GM19468 (cell line): ENCODE results near the gene TMEM247.
"Not testable (repeated sequence)": the region's sequence is repeated elsewhere in the genome, so short reads cannot be mapped to it uniquely, and the experiment has no call there.

ENCODE experiments used
- ATAC-seq: cut with Tn5 transposase; IDR thresholded peaks from one replicate; pipeline ENCODE4 v1.9.1; 2021; ENCODE audit warnings: mild to moderate bottlenecking, moderate library complexity, moderate number of reproducible peaks; ENCODE audit not compliant: unreplicated experiment; ENCODE audit errors: extremely low read depth

Gene TMEM247

DNA sequence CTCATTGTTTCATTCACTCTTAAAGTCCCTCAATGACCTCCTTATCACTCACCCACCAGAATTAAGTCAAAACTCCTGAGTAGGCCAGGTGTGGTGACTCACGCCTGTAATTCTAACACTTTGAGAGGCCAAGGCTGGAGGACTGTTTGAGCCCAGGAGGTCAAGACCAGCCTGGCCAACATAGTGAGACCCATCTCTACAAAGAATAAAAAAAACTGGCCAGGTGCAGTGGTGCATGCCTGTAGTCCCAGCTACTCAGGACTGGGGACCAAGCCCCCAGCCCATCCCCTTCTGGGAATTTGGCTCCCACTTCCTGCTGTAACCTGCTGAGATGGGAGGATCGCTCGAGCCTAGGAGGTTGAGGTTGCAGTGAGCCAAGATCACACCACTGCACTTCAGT lies 28.9 kb downstream of the TMEM247 start:
- no peak for ATAC-seq

DNA sequence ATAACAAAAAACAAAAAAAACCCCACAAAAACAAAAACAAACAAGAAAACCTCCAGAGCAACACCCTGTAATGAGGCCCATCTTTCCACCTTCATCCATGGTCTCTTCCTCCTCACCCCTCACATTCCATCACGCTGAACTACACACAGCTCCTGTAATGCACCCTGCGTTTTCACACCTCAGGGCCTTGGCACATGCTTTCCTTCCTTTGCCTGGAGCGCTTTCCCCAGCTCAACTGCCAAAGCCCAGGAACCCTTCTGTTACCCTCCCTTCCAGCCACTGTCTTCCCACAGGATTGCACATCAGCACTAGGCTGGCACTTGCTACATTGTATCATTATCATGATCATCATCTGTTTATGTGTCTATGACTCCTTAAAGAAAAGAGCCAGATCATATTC lies 29.4 kb downstream of the TMEM247 start:
- no peak for ATAC-seq

DNA sequence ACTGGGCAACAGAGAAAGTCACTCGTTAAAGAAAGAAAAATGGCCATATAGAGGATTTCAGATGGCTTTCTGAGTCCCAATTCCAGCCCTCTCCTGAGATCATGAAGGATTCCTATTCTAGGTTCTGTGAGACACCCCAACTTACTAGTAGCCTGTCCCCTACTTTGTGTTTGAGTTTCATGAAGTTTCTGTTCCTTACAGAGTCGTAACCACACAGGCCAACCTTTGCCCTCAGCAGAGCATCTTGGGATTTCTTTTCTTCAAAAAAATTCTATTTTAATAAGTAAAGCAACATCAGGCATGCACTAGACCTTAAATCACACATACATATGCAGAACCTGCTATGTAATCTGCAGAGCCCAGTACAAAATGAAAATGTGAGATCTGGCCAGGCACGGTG lies 30.4 kb downstream of the TMEM247 start:
- ATAC-seq = no peak

DNA sequence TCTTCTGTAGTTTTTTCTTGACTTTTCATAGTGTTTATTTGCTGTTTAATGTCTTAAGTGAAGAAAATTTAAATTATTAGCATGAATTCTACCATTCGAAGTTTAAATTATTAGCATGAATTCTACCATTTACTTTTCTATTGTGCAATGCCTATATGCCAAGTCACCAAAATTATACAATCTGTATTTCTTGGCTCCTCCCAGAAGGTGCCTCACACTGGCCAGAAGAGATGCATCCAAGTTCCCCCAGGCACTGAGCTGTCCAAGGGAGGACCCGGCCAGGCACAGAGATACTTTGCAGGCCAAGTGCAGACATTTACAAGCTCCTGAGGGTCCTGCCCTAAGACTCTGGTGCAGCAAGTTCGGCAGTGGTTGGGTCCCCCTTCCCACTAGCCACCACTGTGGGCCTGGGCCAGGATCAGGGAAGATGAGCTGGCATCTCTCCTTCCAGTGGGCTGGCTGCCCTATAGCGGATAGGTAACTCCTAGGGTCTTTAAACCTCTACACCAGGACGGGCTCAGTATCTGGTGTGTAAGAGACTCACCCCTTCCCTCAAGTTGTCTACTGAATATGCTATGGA lies 31.3 kb downstream of the TMEM247 start:
- no peak for ATAC-seq

DNA sequence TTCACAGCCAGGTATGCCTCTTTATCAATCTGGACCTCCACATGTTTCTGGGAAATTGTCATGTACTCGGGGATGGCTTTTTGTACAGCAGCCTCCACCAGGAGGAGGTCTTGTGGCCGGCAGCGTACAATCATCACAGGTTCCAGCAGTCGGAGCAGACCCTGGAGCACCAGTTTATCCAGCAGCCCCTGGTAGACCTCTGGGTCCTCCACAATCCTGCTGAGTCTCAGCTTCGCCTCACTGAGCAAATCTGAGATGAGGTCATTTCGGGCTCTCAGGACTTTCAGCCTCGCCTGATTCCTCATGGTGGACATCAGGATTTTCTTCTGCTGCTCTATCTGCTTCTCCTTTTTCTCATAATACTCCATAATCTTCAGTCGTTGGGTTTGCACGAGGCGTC lies 32.8 kb downstream of the TMEM247 start:
- ATAC-seq = no peak

DNA sequence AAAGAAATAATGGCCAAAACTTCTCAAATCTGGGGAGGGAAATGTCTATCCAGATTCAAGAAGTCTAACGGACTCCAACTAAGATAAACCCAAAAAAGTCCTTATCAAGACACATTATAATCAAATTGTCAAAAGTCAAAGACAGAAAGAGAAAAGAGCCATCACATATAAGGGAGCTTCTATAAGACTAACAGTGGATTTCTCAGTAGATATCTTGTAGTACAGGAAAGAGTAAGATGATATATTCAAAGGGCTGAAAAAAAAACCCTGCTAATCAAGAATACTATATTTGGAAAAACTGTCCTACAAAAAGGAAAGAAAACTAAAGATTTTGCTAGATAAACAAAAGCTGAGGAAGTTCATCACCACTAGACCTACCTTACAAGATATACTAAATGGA lies 35.4 kb downstream of the TMEM247 start:
- no peak for ATAC-seq

DNA sequence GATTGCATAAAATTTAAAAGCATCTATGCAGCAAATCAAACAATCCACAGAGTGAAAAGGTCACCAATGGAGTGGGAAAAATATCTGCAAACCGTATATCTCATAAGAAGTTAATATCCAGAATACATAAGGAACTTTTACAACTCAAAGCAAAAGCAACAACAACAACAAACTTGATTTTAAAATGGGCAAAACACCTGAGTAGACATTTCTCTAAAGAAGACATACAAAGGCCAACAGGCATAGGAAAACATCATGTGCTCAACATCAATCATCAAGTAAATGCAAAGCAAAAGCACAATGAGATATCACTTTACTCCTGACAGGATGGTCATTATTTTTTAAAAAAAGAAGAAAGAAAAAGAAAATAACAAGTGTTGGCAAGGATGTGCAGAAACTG lies 38.1 kb downstream of the TMEM247 start:
- no peak for ATAC-seq

DNA sequence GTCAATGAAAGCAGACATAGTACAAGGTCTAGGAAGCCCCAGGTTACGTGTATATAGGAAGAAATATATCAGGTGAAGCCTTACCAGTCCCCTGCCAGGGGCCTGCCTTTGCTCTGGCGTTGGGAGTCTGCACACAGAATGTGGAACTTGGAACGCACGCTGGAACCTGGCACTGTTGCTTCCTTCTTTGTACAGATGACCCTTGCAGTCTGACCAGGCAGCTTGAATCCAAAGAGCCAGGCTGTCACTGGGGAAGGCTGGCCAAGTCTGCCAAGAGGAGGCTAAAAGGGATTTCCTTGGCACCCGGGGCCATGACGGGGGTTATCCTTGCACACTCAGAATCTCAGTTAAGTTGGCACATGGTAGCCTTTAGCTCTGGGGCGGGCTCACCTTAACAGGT lies 39.5 kb downstream of the TMEM247 start:
- no peak for ATAC-seq

DNA sequence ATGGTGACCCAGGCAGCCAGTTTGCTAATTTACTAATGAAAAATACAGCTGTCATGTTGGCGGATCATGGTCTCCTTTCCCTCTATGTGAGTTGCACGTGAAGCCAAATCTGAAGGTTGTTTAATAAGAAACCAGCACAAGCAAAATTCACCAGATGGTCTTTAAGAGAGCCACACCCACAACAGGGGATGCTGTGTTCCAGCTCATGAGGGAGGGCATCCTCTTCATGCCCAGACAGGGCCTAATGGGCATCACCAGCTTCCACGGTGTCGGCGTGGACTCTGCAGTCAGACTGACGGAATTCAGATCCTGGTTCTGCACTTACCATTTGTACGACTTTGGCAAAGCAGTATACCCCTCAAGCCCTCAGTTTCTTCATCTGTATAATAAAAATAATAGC lies 39.9 kb downstream of the TMEM247 start:
- ATAC-seq = no peak

DNA sequence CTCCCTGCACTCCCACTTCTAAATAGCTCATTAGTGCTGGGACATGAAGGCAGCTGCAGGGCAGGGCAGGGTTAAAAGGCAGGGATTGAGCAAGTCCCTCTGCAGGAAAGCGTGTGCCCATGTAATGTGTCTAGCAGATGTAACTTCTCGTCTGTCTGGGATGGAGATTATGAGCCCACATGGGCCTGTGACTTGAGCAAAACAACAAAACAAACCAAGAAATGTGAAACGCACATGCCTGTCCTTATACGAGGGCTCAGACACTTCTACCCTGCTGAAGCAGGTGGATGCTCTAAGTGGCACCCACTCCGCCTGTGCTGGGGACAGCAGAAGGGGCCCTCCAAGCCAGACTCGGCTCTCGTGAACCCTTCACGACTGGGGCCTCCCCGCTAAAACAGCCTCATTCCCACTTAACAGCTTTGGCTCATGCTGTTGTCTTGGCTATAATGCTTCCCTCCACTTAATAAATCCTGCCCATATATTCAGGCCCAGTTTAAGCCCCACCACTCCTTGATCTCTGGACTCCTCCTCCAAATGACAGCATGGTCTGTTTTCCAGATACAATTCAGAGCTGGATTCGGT lies 40.9 kb downstream of the TMEM247 start:
- ATAC-seq = no peak

DNA sequence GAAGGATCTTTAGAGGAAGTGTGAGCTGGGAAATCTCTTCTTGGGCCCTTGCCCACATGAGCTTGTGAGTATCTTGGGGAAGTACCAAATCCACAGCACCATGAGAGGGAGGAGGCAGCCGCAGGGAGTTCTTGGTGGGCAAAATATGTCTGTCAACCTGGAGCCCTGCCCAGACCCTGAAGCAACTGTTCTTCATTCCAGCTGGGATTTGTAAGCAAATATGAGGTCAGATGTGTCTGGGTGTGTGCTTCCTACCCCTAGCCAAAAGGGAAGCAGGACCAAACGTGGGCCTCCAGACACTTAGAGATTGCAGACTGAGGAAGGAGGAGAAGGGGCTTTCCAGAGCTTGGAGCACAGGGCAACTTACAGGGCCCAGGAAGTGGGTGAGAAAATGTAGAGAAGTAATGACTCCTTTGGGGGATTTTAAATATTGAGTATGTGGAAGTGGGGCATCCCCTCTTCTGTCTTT lies 41.9 kb downstream of the TMEM247 start:
- ATAC-seq = no peak

DNA sequence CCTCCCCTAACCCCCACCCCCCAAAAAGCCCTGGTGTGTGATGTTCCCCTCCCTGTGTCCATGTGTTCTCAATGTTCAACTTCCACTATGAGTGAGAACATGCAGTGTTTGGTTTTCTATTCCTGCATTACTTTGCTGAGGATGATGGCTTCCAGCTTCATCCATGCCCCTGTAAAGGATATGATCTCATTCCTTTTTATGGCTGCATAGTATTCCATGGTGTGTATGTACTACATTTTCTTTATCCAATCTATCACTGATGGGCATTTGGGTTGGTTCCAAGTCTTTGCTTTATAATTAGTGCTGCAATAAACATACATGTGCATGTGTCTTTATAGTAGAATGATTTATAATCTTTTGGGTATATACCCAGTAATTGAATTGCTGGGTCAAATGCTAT lies 43.0 kb downstream of the TMEM247 start:
- ATAC-seq = not testable (repeated sequence)

DNA sequence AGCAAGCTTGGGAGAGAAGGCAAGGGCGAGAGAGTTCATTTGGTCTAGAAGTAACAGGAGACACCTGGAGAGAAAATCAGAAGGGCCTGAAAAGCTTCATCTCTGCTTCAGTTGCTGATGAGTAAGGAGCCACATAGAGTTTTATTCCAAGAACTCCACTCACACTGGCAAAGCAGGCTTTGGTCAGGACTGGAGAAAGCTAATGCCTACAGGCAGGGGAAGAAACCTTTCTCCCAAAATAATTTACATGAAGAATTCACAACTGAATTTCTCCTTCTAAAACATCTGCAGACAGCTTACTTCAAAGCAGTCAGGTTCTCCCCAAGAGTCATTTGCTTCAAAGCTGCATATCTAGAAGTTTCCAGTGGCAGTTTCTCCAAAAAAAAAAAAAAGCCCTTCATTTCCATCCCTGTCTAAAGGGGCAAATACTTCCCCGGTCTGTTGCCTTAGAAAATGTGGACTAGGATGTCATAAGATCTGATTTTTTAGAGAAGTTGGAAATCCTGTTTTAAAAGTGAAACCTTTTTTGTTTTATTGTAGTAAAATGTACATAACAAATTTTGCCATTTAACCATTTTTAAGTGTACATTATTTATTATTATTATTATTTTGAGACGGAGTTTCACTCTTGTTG lies 46.3 kb downstream of the TMEM247 start:
- no peak for ATAC-seq

DNA sequence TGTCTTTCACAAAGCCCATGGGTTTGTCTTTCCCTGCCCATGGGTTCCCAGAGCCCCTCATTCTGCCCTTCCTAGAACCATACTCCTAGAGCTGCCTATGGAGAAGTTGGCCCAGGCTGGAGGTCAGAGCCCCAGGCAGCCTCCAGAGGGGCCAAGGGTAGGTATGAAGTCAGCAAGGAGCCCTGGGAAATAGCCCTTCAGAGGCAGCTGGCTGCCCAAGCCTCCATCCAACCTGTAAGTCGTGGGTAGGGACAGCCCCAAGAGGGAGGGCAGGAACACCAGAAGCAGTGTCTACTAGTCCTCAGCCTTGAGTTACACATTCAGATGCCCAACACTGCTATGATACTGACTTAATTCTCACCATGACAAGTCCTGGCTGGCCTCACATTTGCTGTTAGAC lies 49.5 kb downstream of the TMEM247 start:
- no peak for ATAC-seq

DNA sequence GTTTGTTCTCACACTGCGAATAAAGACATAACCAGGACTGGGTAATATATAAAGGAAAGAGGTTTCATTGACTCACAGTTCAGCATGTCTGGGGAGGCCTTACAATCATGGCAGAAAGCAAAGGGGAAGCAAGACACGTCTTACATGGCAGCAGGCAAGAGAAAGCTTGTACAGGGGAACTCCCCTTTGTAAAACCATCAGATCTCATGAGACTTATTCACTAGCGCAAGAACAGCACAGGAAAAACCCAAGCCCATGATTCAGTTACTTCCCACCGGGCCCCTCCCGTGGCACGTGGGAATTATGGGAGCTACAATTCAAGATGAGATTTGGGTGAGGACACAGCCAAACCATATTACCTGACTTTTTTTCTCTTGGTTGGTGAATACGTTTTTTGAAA lies 51.3 kb downstream of the TMEM247 start:
- ATAC-seq = no peak

DNA sequence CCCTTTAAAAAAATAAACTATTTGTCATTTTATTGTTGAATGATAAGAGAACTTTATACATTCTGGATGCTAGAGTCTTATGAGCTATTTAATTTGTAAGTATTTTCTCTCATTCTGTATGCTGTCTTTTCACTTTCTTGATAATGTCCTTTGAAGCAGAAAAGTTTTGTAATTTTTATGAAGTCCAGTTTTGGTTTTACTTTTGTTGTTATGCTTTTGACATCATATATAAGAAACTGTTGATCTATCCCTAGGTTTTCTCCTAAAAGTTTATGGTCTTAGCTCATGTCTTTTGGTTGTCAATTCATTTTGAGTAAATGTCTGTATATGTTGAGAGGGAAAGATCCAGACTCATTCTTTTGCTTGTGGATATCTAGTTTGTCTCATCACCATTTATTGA lies 52.5 kb downstream of the TMEM247 start:
- no peak for ATAC-seq
